Measurements from ENCODE around the gene AFAP1L2.

- no peak for TF ChIP-seq CTCF (IDR thresholded peaks at IDR 0.05)
- no peak for TF ChIP-seq POLR2A (IDR thresholded peaks at IDR 0.05)
- TF ChIP-seq POLR2AphosphoS5 (IDR thresholded peaks at IDR 0.05): no peak
Measured at GRCh38 chr10:114359953-114360345, 44.4 kb downstream of the AFAP1L2 start.

Data from stomach (tissue), 4 donors.